HG02870 (cell line): ENCODE results near the gene STX5.
A peak's percentile ranks its signal among the peaks of the same experiment; 100 is the strongest.
"Not testable (repeated sequence)": the region's sequence is repeated elsewhere in the genome, so short reads cannot be mapped to it uniquely, and the experiment has no call there.

Experiments used
- ATAC-seq: cut with Tn5 transposase; IDR thresholded peaks from one replicate; pipeline ENCODE4 v1.9.1; 2021; ENCODE audit warnings: mild to moderate bottlenecking, moderate library complexity; ENCODE audit not compliant: unreplicated experiment

STX5 gene, protein sequence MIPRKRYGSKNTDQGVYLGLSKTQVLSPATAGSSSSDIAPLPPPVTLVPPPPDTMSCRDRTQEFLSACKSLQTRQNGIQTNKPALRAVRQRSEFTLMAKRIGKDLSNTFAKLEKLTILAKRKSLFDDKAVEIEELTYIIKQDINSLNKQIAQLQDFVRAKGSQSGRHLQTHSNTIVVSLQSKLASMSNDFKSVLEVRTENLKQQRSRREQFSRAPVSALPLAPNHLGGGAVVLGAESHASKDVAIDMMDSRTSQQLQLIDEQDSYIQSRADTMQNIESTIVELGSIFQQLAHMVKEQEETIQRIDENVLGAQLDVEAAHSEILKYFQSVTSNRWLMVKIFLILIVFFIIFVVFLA

DNA sequence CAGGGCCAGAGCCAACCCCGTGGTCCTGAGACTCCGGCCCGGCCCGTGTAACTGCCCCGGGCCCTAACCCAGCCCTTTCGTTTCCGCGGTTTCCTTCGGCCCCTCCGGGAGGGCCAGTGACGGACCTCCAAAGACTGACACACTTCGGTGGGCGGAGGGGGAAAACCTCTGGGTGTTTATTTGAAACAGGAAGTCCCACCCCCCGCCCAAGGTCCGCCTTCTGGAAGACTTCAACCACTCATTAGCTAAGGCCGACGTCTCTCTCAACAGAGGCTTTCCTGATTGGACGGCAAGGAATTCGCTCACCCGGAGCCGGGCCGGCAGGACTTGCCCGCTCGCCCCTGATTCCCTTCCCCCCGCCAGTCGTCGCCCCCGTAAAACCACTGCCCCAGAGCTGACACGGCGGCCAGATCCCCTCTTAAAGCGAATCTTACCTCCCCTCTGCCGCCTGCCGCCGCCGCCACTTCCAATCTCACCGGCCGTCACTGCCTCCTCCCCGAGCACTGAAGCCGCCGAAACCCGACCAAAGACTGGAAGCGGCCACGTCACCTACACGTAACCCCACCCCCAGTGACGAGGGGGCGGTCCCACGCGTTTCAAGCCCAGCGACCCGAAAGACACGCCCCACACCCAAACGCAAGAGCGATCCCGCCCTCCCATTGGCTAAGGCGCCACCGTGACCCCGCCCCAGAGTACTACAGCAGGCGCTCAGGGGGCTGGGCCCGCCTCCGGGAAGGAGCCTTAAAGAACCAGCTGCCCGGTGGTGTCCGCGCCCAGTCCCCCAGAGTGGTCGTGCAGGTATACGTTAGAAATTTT, at the start of gene STX5:
TSS of gene STX5 (minus strand) at position 532 of the 816 bp plus-strand sequence. CDS start 808 bp downstream, outside the sequence.
- ATAC-seq, result peak; percentile 74

DNA sequence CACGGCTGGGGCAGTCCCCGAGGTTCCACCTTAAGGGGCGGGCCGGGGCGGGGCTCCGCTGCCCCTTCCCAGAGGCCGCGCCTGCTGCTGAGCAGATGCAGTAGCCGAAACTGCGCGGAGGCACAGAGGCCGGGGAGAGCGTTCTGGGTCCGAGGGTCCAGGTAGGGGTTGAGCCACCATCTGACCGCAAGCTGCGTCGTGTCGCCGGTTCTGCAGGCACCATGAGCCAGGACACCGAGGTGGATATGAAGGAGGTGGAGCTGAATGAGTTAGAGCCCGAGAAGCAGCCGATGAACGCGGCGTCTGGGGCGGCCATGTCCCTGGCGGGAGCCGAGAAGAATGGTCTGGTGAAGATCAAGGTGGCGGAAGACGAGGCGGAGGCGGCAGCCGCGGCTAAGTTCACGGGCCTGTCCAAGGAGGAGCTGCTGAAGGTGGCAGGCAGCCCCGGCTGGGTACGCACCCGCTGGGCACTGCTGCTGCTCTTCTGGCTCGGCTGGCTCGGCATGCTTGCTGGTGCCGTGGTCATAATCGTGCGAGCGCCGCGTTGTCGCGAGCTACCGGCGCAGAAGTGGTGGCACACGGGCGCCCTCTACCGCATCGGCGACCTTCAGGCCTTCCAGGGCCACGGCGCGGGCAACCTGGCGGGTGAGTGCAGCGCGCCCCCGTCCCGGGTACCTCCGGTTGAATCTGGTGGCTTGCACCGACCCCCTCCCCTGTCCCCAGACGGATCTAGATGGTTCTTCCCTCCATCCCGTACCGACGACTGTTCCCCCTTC, 49.1 kb upstream of the STX5 start, which contains the start of gene SLC3A2:
TSS of gene SLC3A2 (plus strand) at position 94 of the 776 bp plus-strand sequence. CDS start at position 222, 128 bp downstream.
- peak; percentile 65 for ATAC-seq

DNA sequence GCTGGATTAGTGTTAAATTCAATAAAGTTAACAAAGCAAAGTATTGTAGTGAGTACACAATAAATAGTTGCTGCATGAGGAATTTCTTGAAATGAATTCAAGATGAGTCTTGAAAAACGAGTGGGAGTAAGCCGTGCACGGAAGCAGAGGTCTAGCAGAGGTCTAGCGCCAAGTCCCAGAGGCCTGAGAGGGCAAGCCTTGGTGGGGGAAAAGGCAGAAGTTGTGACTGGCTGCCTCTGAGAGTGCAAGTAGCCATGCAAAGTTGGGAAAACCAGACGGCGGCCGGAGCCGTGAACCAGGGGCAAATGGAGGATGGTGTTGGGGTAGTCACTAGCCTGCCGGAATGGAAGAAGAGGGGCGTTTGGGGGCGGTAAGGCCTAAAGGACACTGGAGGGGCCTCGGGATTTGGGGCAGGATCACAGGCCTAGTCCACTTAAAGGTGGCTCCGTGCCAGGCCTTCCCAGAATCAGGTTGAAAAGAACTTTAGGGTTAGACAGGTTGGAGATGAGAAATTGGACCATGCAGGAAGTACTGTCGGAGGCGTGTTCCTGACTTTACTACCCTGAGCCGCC, 48.5 kb upstream of the STX5 start:
- peak; percentile 31 for ATAC-seq

DNA sequence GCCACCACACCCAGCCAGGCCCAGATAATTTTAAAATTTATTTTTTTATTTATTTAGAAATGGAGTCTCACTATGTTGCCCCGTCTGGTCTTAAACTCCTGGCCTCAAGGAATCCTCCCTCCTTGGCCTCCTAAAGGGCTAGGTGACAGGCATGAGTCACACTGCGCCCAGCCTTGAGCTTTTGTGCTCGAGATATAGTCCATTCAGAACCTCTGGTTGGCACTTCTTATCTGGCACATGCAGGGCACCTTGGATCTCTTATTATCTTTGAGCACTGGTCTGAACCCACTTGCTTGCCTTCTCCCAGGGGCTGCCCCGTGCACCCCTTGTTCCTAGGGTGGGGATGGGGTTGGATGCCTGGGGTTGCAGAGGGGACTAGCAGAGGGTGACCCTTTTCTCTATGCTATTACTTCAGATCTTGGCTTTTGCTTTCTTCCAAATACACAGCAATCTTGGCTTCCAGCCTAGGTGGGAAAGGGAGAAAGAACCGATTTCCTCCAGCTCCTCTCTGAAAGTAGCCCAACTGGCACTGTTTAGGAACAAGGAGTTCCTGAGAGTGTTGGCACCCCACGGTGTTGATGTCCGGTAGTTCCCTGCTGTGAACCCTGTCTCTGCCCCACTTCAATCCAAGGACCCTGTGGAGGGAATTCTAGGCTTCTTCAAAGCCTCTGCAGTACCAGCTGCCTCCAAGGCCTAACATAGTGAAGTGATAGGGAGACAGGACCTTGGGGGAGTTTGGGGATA, 47.6 kb upstream of the STX5 start:
- no peak for ATAC-seq

DNA sequence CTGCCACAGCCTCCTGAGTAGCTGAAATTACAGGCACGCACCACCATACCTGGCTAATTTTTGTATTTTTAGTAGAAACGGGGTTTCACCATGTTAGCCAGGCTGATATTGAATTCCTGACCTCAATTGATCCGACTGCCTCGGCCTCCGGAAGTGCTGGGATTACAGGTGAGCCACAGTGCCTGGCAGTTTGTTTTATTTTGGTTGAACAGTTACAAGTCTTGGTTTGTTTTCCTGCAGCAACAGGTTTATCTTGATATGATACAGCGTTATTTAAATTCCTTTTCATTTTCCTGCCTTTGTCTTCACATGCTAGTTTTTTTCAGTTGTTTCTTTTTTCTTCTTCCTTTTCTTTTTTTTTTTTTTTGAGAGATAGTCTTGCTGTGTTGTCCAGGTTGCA, 44.9 kb upstream of the STX5 start:
- no peak for ATAC-seq

DNA sequence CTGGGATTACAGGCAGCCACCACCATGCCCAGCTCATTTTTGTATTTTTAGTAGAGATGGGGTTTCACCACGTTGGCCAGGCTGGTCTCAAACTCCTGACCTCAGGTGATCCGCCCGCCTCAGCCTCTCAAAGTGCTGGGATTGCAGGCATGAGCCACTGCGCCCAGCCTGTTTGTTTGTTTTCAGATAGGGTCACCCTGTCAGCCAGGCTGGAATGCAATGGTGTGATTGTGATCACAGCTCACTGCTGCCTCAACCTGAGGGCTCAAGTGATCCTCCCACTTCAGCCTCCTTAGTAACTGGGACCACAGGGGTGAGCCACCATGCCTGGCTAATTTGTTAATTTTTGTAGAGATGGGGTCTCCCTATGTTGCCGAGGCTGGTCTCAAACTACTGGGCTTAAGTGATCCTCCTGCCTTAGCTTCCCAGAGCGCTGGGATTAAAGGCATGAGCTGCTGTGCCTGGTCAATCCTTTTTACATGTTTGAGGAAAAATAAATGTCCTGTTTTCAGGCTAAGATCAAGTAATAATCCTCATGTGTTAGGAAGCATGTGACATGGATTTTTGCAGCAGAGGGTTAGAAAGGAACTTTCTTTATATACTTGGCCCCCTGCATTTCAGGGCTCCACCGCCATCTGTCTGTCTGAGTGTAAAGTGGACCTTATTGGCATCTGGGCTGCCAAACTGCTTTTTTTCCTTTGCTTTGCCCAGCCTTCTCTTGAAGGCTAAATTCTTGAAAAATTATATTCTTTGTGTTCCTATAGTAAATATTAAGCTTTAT, 44.0 kb upstream of the STX5 start:
- no peak for ATAC-seq

DNA sequence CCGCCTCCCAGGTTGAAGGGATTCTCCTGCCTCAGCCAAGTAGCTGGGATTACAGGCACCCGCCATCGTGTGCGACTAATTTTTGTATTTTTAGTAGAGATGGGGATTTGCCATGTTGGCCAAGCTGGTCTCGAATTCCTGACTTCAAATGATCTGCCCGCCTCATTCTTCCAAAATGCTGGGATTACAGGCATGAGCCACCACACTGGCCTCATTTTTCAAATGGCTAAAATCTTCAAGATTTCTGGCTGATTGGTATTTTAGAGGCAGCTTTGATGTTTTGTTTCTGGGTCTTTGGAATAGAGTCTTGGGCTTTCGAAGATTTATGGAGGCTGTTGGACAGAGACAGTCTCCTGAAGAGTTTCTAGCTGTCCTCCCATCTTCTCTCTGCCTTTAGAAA, 43.0 kb upstream of the STX5 start:
- no peak for ATAC-seq

DNA sequence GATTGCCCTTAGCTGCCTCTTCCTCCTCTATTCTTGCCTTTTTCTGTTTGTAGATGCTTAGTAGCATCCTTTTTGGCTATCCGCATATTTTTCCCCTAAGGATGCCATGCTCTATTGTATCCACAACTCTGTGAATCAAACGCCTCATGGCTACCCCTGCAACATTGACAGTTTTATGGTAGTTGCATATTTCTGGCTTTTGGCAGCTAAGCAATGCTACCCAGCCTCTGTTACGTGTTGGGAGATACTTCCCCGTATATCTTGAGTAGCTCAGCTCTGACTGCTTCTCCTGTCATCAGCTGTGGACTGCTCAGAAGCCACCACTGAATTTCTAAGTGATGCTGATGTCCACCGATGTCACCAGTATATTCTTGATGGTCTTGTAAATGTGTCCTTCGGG, 33.8 kb upstream of the STX5 start:
- no peak for ATAC-seq

DNA sequence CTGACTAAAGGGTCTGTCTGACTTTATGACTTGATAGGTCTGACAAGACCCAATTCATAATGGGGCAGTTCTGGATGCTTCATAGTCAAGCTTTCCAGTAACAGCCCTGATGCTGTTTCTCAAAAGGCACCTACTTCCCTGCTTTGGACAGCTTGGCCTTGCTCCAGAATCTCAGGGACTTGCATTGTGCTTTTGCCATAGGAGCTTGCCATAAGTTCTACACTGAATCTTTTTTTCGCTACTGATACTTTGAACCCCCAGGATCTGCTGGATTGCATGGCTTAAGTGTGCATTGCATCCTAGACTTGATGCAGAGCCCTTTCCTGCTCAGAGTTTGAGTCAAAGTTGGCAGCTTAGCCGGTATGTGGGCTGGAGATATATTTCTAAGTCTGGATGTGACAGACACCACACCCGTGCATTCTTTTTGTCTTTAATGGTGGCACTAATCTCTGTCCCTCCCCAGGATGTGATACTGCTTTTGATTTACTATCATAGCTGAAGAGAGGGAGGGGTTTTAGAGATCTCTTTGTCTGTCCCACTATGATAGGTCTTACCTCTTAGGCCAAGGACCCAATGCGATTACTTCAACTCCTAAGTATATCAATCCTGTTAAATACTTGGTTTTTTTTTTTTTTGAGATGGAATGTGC, 32.0 kb upstream of the STX5 start:
- no peak for ATAC-seq

DNA sequence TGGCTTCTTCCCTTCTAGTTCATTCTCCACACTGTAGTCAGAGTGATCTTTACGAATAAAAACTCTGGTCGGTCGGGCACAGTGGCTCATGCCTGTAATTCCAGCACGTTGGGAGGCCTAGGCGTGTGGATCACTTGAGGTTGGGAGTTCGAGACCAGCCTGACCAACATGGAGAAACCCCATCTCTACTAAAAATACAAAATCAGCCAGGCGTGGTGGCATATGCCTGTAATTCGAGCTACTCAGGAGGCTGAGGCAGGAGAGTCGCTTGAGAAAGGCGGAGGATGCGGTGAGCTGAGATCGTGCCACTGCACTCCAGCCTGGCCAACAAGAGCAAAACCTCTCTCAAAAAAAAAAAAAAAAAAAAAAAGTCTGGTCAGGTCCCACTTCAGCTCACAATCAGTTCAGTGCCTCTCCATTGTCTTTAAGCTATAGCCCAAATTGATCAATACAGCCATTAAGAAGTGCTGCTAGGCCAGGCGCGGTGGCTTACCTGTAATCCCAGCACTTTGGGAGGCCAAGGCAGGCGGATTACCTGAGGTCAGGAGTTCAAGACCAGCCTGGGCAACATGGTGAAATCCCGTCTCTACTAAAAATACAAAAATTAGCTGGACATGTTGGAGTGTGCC, 29.8 kb upstream of the STX5 start:
- not testable (repeated sequence) for ATAC-seq

DNA sequence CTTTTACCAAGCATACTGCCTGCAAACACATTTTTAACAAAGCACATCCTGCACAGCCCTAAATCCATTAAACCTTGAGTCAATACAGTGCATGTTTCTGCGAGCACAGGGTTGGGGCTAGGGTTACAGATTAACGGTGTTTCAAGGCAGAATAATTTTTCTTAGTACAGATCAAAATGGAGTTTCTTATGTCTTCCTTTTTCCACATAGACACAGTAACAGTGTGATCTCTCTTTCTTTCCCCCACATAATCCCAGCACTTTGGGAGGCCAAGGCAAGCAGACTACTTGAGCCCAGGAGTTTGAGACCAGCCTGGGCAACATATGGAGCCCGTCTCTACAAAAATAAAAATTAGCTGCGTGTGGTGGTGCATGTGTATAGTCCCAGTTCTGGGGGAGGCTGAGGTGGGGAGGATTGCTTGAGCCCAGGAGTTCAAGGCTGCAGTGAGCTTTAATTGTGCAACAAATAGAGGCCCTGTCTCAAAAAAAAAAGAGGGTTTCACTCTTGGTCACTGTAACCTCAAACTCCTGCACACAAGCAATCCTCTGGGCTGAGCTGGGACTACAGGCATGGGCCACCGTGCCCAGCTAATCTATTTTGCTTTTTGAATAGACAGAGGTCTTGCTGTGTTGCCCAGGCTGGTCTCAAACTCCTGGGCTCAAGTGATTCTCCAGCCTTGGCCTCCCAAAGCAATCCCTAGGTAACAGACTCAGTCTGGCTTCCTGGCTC, 29.1 kb upstream of the STX5 start:
- ATAC-seq, result no peak

DNA sequence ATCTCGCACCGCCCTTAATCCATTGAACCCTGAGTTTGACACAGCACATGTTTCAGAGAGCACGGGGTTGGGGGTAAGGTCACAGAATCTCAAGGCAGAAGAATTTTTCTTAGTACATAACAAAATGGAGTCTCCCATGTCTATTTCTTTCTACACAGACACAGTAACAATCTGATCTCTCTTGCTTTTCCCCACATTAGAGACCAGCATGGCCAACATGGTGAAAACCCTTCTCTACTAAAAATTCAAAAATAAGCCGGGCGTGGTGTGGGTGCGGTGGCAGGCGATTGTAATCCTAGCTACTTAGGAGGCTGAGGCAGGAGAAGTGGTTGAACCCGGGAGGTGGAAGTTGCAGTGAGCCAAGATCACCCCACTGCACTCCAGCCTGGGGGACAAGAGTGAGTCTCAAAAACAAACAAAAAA, 27.4 kb upstream of the STX5 start:
- not testable (repeated sequence) for ATAC-seq

DNA sequence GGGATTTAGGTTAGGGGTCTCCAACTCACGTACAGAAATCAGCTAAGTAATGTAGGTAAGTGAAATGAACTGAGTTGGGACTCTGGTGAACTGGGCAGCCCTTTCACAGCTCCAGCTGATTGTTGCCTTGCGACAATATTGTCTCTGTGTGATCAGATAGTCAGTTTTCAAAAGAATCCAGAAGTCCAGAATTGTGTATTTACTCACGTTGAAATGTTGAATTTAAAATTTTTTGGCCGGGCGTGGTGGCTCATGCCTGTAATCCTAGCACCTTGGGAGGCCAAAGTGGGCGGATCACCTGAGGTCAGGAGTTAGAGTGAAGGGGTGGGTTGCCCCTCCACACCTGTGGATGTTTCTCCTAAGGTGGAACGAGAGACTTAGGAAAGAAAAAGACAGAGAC, 26.4 kb upstream of the STX5 start:
- no peak for ATAC-seq

DNA sequence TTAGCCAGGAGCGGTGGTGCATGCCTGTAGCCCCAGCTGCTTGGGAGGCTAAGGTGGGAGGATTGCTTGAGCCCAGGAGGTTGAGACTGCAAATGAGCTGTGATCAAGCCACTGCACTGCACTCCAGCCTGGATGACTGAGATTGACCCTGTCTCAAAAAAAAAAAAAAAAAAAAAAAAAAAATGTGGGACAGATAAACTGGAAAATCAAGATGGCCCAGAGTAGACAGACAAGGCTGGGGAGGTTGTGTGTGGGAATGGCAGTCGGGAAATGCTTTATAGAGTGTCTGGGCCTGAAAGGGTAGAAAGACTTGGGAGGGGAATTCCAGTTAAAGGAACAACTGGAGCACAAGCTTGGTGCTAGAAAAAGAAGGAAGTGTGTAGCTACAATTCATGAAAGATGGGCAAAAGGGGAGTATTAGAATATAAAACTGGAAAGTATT, 25.7 kb upstream of the STX5 start:
- ATAC-seq, result no peak

DNA sequence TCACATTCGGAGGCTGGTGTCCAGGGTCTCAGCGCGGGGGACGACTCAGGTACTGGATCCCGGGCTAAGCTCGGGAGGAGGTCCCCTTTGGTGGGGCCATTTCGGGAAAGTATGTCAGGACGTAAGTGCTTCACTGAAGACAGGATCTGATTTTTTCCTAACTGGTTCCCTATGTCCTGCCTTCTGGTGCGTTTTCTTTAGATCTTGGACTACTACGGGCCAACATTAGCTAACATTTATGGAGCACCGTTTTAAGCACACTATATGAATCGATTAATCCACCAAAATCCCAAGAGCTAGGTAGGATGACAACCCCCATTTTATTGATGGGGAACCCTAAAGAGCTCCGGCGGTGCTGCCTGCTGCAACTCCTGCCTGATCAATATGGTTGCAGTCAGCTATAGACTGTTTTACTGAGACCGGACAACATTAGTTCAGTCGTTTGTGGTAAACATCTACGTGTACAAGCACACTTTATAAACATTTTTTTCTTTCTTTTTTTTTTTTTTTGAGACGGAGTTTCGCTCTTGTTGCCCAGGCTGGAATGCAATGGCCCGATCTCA, 24.6 kb upstream of the STX5 start:
- ATAC-seq, result no peak

DNA sequence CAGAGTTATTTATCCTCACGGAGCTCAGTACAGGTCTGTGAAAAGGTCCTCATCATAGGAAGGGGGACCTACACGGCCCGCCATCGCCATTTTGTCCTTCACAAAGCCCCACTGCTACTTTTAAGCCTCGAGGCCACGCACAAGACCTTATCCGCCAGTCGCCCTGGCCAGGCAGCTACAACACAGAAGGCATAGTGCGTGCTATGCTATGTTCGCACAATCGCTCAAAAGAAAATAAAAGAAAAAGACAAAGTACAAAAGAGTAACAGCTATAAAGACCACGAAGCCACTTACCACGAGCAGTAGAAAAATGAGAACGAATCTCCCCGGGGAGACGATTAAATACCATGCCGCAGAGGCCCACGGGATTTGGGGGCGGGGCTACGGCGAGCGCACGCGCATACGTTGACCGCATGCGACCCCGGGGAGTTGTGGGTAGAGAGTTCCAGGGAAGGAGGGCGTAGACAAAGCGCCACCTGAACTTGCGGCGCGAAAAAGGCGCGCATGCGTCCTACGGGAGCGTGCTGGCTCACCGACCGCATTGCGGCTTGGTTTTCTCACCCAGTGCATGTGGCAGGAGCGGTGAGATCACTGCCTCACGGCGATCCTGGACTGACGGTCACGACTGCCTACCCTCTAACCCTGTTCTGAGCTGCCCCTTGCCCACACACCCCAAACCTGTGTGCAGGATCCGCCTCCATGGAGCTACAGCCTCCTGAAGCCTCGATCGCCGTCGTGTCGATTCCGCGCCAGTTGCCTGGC, 23.9 kb upstream of the STX5 start:
- peak; percentile 85 for ATAC-seq
